GM12878 (cell line): ENCODE measurements around the gene HUNK.

Source experiments
- FOXK2 ChIP-seq: fragments of 450-650 bp; IDR thresholded peaks from 2 replicates; pipeline ENCODE4 v1.6.1; 2017; ENCODE audit warnings: mild to moderate bottlenecking, moderate library complexity
- POLR2AphosphoS5 ChIP-seq: IDR thresholded peaks from 2 replicates; pipeline ENCODE4 v1.6.1; 2011; ENCODE audit warnings: mild to moderate bottlenecking, low read length, inconsistent platforms
- TF ChIP-seq, protein P1 (sequence below), 3 experiments: IDR thresholded peaks in 2 of 3; conservative IDR thresholded peaks in 1 of 3; 2 replicates each; pipeline ENCODE4 v1.5.1; 2011; ENCODE audit warnings: low read depth in 3 of 3, low read length in 3 of 3, mild to moderate bottlenecking in 3 of 3, control low read depth in 2 of 3, moderate library complexity in 2 of 3, inconsistent platforms in 1 of 3, mixed read lengths in 1 of 3; ENCODE audit not compliant: control insufficient read depth in 2 of 3, insufficient read depth in 1 of 3; ENCODE audit errors: extremely low read depth in 1 of 3
- TF ChIP-seq, protein P2 (sequence below): IDR thresholded peaks from 2 replicates; pipeline ENCODE4 v1.6.1; 2011; ENCODE audit warnings: mild to moderate bottlenecking, low read depth, low read length, moderate library complexity; ENCODE audit not compliant: insufficient replicate concordance

DNA sequence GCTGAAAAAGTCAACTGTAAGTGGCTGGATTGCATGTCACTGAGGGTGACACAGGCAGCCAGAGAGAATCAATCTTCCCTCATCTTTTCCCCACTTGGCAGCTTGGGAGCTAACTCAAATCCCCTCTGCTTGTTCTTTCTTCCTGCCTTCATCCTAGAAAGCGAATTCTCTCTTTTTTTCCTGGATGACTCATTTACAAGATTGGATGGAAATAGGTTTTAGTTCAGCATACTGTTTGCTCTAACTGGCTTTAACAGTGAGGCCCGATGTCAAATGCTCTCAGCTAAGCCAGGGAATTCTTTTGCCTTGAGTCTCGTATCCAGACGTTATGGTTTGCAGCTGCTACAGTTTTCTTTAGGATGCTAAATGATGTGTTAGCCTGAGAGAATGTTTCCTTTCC is 72.7 kb downstream of the HUNK start:
- TF ChIP-seq FOXK2 (no peak), POLR2AphosphoS5 (no peak)
- TF ChIP-seq, protein P1, sequence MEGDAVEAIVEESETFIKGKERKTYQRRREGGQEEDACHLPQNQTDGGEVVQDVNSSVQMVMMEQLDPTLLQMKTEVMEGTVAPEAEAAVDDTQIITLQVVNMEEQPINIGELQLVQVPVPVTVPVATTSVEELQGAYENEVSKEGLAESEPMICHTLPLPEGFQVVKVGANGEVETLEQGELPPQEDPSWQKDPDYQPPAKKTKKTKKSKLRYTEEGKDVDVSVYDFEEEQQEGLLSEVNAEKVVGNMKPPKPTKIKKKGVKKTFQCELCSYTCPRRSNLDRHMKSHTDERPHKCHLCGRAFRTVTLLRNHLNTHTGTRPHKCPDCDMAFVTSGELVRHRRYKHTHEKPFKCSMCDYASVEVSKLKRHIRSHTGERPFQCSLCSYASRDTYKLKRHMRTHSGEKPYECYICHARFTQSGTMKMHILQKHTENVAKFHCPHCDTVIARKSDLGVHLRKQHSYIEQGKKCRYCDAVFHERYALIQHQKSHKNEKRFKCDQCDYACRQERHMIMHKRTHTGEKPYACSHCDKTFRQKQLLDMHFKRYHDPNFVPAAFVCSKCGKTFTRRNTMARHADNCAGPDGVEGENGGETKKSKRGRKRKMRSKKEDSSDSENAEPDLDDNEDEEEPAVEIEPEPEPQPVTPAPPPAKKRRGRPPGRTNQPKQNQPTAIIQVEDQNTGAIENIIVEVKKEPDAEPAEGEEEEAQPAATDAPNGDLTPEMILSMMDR (IDR thresholded peaks at IDR 0.05 in 2 of 3, conservative IDR thresholded peaks at IDR 0.05 in 1 of 3; ENCODE audit: control insufficient read depth in 2 of 3, extremely low read depth in 1 of 3, insufficient read depth in 1 of 3, low read depth in 3 of 3, low read length in 3 of 3): no peak
- TF ChIP-seq, protein P2, sequence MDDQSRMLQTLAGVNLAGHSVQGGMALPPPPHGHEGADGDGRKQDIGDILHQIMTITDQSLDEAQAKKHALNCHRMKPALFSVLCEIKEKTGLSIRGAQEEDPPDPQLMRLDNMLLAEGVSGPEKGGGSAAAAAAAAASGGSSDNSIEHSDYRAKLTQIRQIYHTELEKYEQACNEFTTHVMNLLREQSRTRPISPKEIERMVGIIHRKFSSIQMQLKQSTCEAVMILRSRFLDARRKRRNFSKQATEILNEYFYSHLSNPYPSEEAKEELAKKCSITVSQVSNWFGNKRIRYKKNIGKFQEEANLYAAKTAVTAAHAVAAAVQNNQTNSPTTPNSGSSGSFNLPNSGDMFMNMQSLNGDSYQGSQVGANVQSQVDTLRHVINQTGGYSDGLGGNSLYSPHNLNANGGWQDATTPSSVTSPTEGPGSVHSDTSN: no peak
